ENCODE results near the gene CAMK2A. TPM values are rescaled to one million over a fixed set of nuclear protein-coding genes. Genes with fewer than 3 reads are reported as not detected.

The CAMK2A gene
- total RNA-seq, 1 donor: under 0.01 TPM

DNA sequence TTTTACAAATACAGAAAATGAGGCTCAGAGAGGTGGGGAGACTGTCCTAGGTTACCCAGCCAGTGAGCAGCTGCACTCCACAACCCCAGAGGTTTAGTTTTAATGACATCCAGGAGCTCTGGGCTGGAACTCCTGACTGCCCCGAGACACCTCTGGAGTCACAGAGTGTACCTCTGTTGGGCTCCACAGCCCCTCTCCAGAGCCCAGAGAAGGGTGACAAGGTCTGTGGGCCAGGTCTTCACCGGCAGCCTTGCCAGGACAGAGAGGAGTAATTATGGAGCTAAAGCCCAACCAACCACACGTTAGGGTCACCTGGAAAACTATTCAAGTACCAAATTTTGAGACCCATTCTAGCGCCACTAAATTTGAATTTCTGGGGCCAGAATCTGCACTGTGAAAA lies 111.9 kb downstream of the CAMK2A start:
- no peak for DNase-seq (ENCODE audit: low read depth in 2 of 3, low spot score in 2 of 3)

DNA sequence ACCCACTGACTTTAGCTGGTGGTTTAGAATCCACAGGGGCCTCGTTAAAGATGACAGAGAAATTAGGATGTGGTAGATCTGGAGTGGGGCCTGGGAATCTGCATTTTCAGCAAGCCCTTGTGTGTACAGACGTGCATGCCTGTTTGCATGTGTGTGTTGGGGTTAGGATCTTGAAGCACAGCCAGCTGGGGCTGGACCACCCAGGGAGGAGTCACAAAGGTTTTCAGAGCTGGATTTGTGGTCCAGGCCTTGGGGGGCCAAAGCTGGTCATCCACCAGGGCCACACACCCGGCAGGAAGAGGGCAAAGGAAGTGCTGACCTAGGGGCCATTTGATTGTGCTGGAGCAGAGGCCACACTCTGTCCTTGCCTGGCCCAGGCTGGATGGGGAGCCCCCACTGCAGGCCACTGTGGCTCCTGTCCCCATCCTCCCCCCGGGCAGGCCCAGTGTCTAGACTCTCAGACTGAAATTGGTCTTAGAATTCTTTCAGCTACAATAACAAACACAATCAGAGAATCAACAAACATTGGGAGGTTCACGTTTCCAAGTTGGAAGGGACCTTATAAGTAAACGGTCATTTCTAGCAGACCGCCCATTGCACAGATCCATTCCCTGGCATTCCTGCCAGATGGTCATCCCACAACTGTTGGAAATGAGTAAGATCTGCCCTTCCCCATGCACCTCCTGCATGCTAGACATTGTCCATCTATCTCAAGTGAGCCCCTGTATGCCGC lies 112.7 kb downstream of the CAMK2A start:
- no peak for DNase-seq (ENCODE audit: low read depth in 2 of 3, low spot score in 2 of 3)

DNA sequence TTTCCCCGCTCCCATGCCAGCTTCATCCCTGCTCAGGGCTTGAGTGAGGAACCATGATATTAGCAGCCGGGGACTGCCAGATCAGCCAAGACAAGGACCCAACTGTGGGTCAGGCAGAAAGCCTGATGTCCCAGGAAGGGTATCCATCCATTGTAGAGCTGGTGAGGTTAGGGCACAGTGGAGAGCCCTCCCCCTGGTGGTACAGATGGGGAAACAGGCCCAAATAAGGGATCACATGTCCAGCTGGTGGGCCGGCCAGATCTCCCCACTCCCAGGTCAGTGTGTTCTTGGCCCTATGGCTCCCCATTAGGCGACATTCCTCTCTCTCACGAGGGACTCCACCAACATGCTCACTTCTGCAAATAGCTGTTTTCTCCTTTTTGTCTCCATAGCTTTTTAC lies 114.0 kb downstream of the CAMK2A start:
- DNase-seq (ENCODE audit: low read depth in 2 of 3, low spot score in 2 of 3): peak in 2 of 3 donors; percentile 25 to 32

DNA sequence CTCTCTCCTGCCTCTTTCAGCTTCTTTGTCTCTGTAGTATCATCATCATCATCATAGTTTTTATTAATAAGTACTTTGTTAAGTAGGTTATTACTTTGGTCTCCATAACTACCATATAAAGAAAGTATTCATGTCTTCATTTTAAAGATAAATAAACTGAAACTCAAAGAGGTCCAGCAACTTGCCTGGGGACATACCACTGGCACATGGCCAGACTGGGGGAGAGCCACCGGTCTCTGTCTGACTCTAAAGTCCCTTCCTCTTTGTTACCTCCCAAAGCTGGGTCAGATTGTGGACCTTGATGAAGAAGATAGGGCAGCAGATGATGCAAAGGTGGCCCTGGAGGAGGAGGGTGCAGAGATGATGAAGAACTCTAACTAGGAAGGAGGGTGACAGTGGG lies 114.5 kb downstream of the CAMK2A start:
- no peak for DNase-seq (ENCODE audit: low read depth in 2 of 3, low spot score in 2 of 3)

DNA sequence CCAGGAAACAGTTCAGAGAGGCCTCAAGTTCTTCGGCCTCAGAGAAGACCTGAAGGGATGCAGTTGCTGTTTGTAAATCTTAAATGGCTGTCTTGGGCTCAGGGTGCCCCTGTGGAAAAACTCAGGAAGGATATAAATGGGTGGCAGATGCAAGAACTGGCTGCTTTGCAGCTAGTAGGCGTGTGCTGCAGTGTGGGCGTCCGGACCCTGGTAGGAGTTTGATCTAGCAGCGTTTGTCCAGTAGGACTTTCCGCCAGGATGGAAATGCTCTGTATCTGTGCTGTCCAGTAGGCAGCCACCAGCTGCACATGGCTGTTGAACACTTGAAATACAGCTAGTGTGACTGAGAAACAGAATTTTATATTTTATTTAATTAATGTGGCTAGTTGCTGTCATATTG lies 115.3 kb downstream of the CAMK2A start:
- no peak for DNase-seq (ENCODE audit: low read depth in 2 of 3, low spot score in 2 of 3)

DNA sequence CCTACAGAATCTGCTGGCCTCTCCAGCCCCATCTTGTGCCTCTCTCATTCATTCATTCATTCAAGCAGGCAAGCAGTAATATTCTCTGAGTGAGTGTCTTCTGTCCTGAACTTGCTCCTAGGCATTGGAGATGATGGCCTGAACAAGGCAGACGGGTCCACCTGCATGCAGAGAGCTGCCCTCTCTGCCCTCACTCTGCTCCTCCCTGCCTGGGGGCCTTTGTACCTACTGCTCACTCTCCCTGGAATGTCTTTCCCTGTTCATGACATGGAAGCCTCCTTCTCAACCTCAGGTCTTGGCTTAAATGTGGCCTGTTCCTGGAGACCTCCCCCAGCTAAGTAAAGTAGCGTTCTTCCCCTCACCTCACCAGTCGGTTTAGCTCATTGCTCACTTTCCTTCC lies 116.4 kb downstream of the CAMK2A start:
- DNase-seq (ENCODE audit: low read depth in 2 of 3, low spot score in 2 of 3): no peak

DNA sequence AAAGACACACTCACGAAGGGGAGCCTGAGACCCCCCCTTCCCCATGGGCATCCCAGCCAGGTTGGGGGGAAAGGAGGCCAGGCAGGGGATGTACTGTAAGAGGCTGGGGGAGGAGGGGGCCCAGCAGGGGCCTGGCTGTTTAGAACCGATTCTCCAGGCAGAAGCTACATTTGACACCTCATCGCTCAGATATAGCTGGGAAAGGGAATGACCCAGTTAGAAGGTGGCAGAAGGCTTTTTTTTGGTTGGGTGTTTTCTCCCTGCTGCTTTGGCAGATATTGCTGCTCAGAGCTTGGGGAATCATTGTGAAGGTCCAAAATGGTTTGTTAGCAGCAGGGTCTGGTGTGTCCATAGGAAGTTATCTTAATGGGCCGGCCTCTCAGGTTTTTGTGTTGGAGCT lies 117.0 kb downstream of the CAMK2A start:
- no peak for DNase-seq (ENCODE audit: low read depth in 2 of 3, low spot score in 2 of 3)

DNA sequence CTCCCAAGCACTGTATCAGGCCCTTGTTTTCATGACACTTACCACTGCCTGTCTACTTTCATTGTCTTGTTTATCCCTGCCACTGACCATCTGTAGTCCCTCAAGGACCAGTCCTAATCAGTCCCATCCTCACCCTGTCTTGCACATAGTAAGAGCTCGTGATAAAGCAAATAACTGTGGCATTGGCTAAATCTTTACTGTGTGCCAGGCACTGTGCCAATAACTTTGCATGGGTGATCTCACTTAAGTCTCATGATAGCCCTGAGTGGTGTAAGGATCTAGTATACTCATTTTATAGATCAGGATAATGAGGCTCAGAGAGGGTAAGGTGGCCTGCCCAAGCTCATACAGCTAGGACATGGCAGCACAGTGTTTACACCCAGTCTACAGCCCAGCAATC lies 117.4 kb downstream of the CAMK2A start:
- no peak for DNase-seq (ENCODE audit: low read depth in 2 of 3, low spot score in 2 of 3)

Other genes starting within 250 kb of the CAMK2A start
- gene CSF1R, start 203.2 kb downstream of the CAMK2A start, total RNA-seq: 3.2 TPM
- gene PDGFRB, start 133.9 kb downstream of the CAMK2A start, total RNA-seq: 0.54 TPM
- gene CDX1, start 123.0 kb downstream of the CAMK2A start, total RNA-seq: not detected
- under 0.01 TPM for gene SLC6A7, start 99.7 kb downstream of the CAMK2A start, total RNA-seq
- gene ARSI, start 13.1 kb upstream of the CAMK2A start, total RNA-seq: under 0.01 TPM
- 25.6 TPM for gene TCOF1, start 67.9 kb upstream of the CAMK2A start, total RNA-seq
- 2,842 TPM for gene CD74, start 123.1 kb upstream of the CAMK2A start, total RNA-seq
- gene RPS14, start 160.0 kb upstream of the CAMK2A start, total RNA-seq: 8,241 TPM
- 12.9 TPM for gene NDST1, start 218.4 kb upstream of the CAMK2A start, total RNA-seq